H9 (cell line): Measurements from ENCODE around the gene RPS6KA6. TPM values are rescaled to one million over a fixed set of nuclear protein-coding genes. Genes with fewer than 3 reads are reported as not detected.
A peak's percentile ranks its signal among the peaks of the same experiment; 100 is the strongest.

Experiments used
- DNase-seq: peaks from one replicate; pipeline ENCODE4 v3.0.0-alpha.2; 2017
- H2AFZ ChIP-seq: one replicate; pipeline ENCODE4 v1.6.1; 2013; ENCODE audit warnings: mild to moderate bottlenecking, low read length, control low read depth, moderate library complexity
- H2AK5ac ChIP-seq: 2 replicates; pipeline ENCODE4 v1.6.1; 2013; ENCODE audit warnings: low read length, control low read depth, mixed read lengths; ENCODE audit not compliant: insufficient read length
- H2BK120ac ChIP-seq: one replicate; pipeline ENCODE4 v1.6.1; 2013; ENCODE audit warnings: low read depth, mild to moderate bottlenecking, low read length, control low read depth, inconsistent platforms; ENCODE audit not compliant: poor library complexity, severe bottlenecking
- H2BK12ac ChIP-seq: 2 replicates; pipeline ENCODE4 v1.6.1; 2013; ENCODE audit warnings: low read length, control low read depth, mixed read lengths, low read depth; ENCODE audit not compliant: insufficient read length
- H2BK15ac ChIP-seq: 2 replicates; pipeline ENCODE4 v1.6.1; 2013; ENCODE audit warnings: low read depth, low read length, control low read depth
- H2BK20ac ChIP-seq: one replicate; pipeline ENCODE4 v1.6.1; 2013; ENCODE audit warnings: low read depth, mild to moderate bottlenecking, low read length, control low read depth, inconsistent platforms; ENCODE audit not compliant: poor library complexity, severe bottlenecking
- H2BK5ac ChIP-seq: 2 replicates; pipeline ENCODE4 v1.6.1; 2013; ENCODE audit warnings: low read length, control low read depth, mixed read lengths; ENCODE audit not compliant: insufficient read length
- H3K14ac ChIP-seq: 2 replicates; pipeline ENCODE4 v1.6.1; 2013; ENCODE audit warnings: low read length, control low read depth; ENCODE audit not compliant: insufficient read depth
- H3K18ac ChIP-seq: 2 replicates; pipeline ENCODE4 v1.6.1; 2013; ENCODE audit warnings: low read depth, mild to moderate bottlenecking, mixed read lengths, low read length, control low read depth; ENCODE audit not compliant: insufficient read length
- H3K23ac ChIP-seq: 2 replicates; pipeline ENCODE4 v1.6.1; 2013; ENCODE audit warnings: low read length, control low read depth, mixed read lengths, low read depth; ENCODE audit not compliant: insufficient read length
- H3K23me2 ChIP-seq: 2 replicates; pipeline ENCODE4 v1.6.1; 2013; ENCODE audit warnings: low read depth, mild to moderate bottlenecking, mixed read lengths, low read length, control low read depth; ENCODE audit not compliant: insufficient read length, poor library complexity, severe bottlenecking
- H3K27ac ChIP-seq: 2 replicates; pipeline ENCODE4 v1.5.1; 2013; ENCODE audit warnings: low read length, control low read depth, mixed read lengths, low read depth; ENCODE audit not compliant: insufficient read length
- H3K27me3 ChIP-seq: 2 replicates; pipeline ENCODE4 v1.6.1; 2013; ENCODE audit warnings: low read length, control low read depth, inconsistent platforms; ENCODE audit not compliant: insufficient read depth
- H3K4ac ChIP-seq: 2 replicates; pipeline ENCODE4 v1.6.1; 2013; ENCODE audit warnings: low read depth, mild to moderate bottlenecking, control low read depth, inconsistent platforms, low read length, moderate library complexity
- H3K4me1 ChIP-seq: 2 replicates; pipeline ENCODE4 v1.6.1; 2013; ENCODE audit warnings: low read length, control low read depth, inconsistent platforms; ENCODE audit not compliant: insufficient read depth
- H3K4me2 ChIP-seq: 2 replicates; pipeline ENCODE4 v1.6.1; 2013; ENCODE audit warnings: low read length, control low read depth, mixed read lengths; ENCODE audit not compliant: insufficient read length, insufficient read depth
- H3K56ac ChIP-seq: 2 replicates; pipeline ENCODE4 v1.6.1; 2013; ENCODE audit warnings: low read depth, mild to moderate bottlenecking, mixed read lengths, low read length, control low read depth; ENCODE audit not compliant: insufficient read length
- H3K79me1 ChIP-seq: 2 replicates; pipeline ENCODE4 v1.6.1; 2013; ENCODE audit warnings: low read depth, mild to moderate bottlenecking, moderate library complexity, low read length, control low read depth, inconsistent platforms; ENCODE audit not compliant: insufficient read depth, poor library complexity, severe bottlenecking
- H3K79me2 ChIP-seq: 2 replicates; pipeline ENCODE4 v1.6.1; 2013; ENCODE audit warnings: low read length, control low read depth, inconsistent platforms; ENCODE audit not compliant: insufficient read depth
- H3K9ac ChIP-seq: 2 replicates; pipeline ENCODE4 v1.6.1; 2013; ENCODE audit warnings: low read length, control low read depth, mixed read lengths; ENCODE audit not compliant: insufficient read length; ENCODE audit errors: extremely low read depth
- H3K9me3 ChIP-seq: one replicate; pipeline ENCODE4 v1.6.1; 2013; ENCODE audit warnings: low read depth, low read length, inconsistent platforms; ENCODE audit not compliant: control insufficient read depth
- H3T11ph ChIP-seq: one replicate; pipeline ENCODE4 v1.6.1; 2013; ENCODE audit warnings: mild to moderate bottlenecking, low read length, control low read depth, inconsistent platforms
- H4K20me1 ChIP-seq: one replicate; pipeline ENCODE4 v1.6.1; 2013; ENCODE audit not compliant: control insufficient read depth, insufficient read length, insufficient read depth
- H4K5ac ChIP-seq: 2 replicates; pipeline ENCODE4 v1.6.1; 2013; ENCODE audit warnings: low read depth, mild to moderate bottlenecking, mixed read lengths, low read length, control low read depth; ENCODE audit not compliant: insufficient read length
- H4K8ac ChIP-seq: replicated peaks from 2 replicates; pipeline ENCODE4 v1.6.1; 2013; ENCODE audit warnings: low read length, control low read depth, mixed read lengths, low read depth; ENCODE audit not compliant: insufficient read length
- H4K91ac ChIP-seq: 2 replicates; pipeline ENCODE4 v1.6.1; 2013; ENCODE audit warnings: low read depth, mild to moderate bottlenecking, moderate library complexity, mixed read lengths, low read length, control low read depth; ENCODE audit not compliant: insufficient read length
- H3K27ac Mint-ChIP-seq, 3 experiments: 2 replicates in 2 of 3; 3 replicates in 1 of 3; pipeline ENCODE4 v1.8.0; 2020 to 2021; ENCODE audit warnings: mixed read lengths in 3 of 3, mild to moderate bottlenecking in 1 of 3, moderate library complexity in 1 of 3
- H3K27me3 Mint-ChIP-seq: 2 replicates; pipeline ENCODE4 v1.8.0; 2021; ENCODE audit warnings: low read depth, mild to moderate bottlenecking, moderate library complexity, mixed read lengths
- H3K36me3 Mint-ChIP-seq, 3 experiments: 2 replicates in 2 of 3; 3 replicates in 1 of 3; pipeline ENCODE4 v1.8.0; 2020 to 2021; ENCODE audit warnings: low read depth in 3 of 3, mixed read lengths in 3 of 3; ENCODE audit not compliant: insufficient read depth in 1 of 3
- H3K4me1 Mint-ChIP-seq, 2 experiments: 2 replicates each; pipeline ENCODE4 v1.8.0; 2020; ENCODE audit warnings: mixed read lengths in 2 of 2
- H3K4me3 Mint-ChIP-seq, 2 experiments: 2 replicates in 1 of 2; 3 replicates in 1 of 2; pipeline ENCODE4 v1.8.0; 2020 to 2021; ENCODE audit warnings: mild to moderate bottlenecking in 2 of 2, mixed read lengths in 2 of 2, moderate library complexity in 1 of 2
- H3K9me3 Mint-ChIP-seq, 2 experiments: 2 replicates in 1 of 2; 3 replicates in 1 of 2; pipeline ENCODE4 v1.8.0; 2020; ENCODE audit warnings: mild to moderate bottlenecking in 2 of 2, mixed read lengths in 2 of 2, moderate library complexity in 1 of 2
- CTCF ChIP-seq: fragments of 200-600 bp; sonication (generic); conservative IDR thresholded peaks from 3 replicates; pipeline ENCODE4 v1.8.0; 2021; ENCODE audit warnings: antibody characterized with exemption, mild to moderate bottlenecking
- total RNA-seq: library from RNA; stranded (reverse); gene quantifications from 2 replicates; pipeline ENCODE4 v1.2.1, GENCODE V29; 2021

RPS6KA6 gene
- total RNA-seq, 1 experiment from 2014 or later: 12.1 TPM

- peaks cover 0 to 7% (median 4%) of the 10 kb centered on the region in 3 experiments; a peak in 4 of 7 replicates for H3K36me3 Mint-ChIP-seq
- Histone ChIP-seq H3K79me2 (no peaks in the 10 kb centered on the region), H3K79me1 (no peaks in the 10 kb centered on the region), H3K9ac (no peak overlapping the region), H4K8ac (no peak overlapping the region), H4K91ac (no peak overlapping the region), H4K5ac (no peak overlapping the region), H2AFZ (no peak overlapping the region), H3K56ac (no peak overlapping the region), H3K23me2 (no peaks in the 10 kb centered on the region), H2BK15ac (no peak overlapping the region), H3K4me2 (no peak overlapping the region), H2BK20ac (no peak overlapping the region), H3K18ac (no peak overlapping the region), H3T11ph (no peak overlapping the region), H2BK12ac (no peak overlapping the region), H3K4me1 (no peaks in the 10 kb centered on the region), H3K23ac (no peak overlapping the region), H3K9me3 (peaks cover 6% of the 10 kb centered on the region), H2AK5ac (no peak overlapping the region), H4K20me1 (no peaks in the 10 kb centered on the region), H2BK120ac (no peak overlapping the region), H3K14ac (no peak overlapping the region), H3K27me3 (no peaks in the 10 kb centered on the region), H3K27ac (no peak overlapping the region), H2BK5ac (no peak overlapping the region), H3K4ac (no peak overlapping the region)
- DNase-seq: no peak
- H3K27me3 Mint-ChIP-seq: no peaks in the 10 kb centered on the region
- peaks cover 24 to 39% of the 10 kb centered on the region in 2 experiments for H3K9me3 Mint-ChIP-seq
- peaks cover 7 to 8% of the 10 kb centered on the region in 2 experiments for H3K4me1 Mint-ChIP-seq
- H3K27ac Mint-ChIP-seq: peak overlapping the region in 1 of 3 experiments; percentile 39; a peak in 1 of 7 replicates
- H3K4me3 Mint-ChIP-seq: no peak overlapping the region
- TF ChIP-seq CTCF: no peak
These were observed 25.6 kb downstream of the RPS6KA6 start for GRCh38 chrX:84162401-84162800.
